ENCODE measurements around the gene CHST6.
"Not testable (repeated sequence)": the region's sequence is repeated elsewhere in the genome, so short reads cannot be mapped to it uniquely, and the experiment has no call there.

The CHST6 gene

DNA sequence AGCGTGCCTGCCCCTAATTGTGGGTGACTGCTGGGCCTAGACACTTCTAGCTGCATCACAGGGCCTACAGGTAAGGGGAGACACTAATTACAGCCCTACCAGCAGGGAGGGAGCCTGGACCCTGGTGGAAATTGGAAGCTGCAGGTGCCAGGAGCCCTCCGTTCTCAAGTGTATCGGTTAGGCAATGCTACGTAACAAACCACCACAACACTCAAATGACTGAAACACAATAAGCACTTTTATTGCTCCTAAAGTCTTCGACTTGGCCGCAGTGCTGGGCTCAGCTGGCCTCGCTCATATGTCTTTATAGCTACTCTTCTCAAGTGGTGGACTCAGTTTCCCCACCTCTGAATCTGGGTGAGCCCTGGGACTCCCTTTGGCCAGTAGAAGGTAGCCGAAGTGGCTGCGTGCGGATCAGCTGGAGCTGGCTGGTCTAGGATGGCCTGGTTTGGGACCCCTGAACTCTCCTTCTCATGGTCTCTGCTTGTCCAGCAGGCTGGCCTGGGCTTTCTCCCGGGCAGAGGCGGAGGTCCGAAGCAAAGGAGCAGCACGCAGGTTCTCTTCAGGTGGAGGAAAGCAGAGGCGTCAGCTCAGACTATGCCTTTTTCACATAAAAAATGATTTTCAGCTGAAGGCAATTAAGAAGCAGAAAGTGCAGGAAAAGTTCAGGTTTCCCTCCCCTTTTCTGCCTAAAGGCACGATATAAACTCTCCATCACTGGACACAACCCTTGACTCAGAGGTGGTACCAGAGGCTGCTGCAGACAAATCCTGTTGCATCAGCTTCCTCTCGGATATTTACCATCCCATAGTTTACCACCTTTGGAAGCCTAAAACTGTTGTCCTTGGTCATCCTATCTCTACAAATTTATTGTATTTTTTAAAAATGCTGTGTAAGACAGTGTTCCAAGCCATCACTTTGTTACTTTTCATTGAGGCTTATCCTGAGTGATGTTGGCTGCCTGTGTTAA is 22.0 kb downstream of the CHST6 start:
- no peak for DNase-seq

DNA sequence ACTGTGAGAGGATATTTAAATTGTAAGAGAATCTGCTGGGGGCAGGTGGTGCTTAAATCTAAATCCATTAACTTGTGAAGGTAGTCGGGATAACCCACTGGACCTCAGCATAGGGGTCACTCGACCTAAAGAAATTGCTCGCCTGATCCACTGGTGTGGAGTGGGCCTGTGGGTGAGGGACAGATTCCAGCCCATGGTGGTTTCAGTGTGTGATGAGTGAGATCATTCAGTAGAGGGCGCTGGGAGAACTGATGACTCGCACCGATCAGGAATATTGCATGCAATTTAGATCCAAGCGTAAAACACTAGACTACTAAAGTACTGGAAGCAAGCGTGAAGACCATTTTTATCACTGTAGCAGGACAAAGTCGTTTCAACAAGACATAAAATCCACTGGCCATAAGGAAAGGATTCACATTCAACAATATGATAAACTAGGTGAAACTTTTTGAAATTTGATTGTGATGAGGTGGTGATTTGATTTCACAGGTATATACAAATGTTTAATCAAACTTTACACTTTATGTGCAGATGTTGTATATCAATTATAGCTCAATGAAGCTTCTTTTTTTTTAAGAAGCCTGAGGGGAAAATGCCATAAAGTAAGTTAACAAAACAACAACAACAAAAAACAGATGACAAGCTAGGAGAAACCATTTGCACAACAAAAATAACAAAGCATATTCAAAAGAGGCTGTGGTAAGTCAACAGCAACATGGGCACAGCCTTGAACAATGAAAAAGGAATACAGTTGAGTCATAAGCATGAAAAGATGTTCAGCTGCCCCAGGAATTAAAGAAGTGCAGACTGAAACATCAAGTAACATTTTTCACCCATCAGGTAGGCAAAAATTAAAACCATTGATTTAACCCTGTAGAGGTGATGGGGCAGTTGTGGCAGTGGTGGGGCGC is 23.3 kb downstream of the CHST6 start:
- DNase-seq = no peak

DNA sequence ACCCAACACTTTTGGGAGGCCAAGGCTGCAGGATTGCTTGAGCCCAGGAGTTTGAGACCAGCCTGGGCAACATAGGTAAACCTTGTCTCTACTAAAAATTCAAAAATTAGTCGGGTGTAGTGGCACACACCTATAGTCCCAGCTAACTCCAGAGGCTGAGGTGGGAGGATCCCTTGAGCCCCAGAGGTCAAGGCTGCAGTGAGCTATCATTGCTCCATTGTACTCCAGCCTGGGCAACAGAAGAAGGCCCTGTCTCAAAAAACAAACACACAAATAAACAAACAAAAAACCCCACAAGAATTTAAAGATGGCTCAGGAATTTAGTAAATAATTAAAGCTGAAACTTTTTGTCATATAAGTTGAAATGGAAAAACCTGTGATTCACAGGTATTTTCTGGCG is 28.5 kb downstream of the CHST6 start:
- no peak for DNase-seq

DNA sequence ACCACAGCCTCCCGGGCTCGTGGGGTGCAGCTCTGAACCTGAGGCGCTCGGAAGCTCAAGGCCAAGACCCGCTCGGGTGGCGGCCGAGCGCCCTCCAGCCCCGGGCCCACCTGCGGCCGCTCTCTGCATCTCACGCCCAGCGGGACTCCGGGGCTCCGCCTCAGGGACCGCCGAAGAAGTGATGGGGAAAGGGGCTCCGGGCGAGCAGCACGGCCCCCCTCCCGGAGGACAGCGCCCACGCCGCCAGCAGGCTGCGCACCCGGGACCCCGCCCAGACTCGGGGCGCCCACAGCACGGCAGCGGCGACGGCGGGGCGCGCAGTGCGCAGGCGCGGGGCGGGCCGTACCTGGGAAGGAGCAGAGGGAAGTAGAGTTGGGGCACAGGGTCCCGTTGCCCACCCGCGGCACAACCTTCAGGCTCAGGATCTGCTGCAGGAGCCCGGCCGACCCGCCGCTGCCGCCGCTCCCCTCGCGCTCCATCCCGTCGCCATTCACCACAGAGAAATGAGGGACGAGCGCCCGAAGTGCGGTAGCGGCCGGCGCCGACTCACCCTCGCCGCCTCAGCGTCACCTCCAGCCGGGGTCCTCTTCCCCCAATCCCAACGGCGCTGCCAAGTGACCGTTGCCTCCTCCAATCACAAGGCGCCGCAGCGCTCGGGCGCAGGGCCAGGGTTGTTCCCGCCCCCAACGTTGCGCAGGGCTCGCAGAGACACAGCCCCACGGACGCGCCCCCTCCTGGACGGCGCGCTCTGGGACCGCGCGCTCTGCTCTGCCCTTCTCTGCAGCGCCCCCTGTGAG is 30.9 kb downstream of the CHST6 start, which contains the start of gene TMEM170A:
Gene TMEM170A (minus strand): TSS at position 568 of the 797 bp plus-strand sequence. CDS start 89 bp downstream, at position 479.
- DNase-seq = peak; percentile 99

DNA sequence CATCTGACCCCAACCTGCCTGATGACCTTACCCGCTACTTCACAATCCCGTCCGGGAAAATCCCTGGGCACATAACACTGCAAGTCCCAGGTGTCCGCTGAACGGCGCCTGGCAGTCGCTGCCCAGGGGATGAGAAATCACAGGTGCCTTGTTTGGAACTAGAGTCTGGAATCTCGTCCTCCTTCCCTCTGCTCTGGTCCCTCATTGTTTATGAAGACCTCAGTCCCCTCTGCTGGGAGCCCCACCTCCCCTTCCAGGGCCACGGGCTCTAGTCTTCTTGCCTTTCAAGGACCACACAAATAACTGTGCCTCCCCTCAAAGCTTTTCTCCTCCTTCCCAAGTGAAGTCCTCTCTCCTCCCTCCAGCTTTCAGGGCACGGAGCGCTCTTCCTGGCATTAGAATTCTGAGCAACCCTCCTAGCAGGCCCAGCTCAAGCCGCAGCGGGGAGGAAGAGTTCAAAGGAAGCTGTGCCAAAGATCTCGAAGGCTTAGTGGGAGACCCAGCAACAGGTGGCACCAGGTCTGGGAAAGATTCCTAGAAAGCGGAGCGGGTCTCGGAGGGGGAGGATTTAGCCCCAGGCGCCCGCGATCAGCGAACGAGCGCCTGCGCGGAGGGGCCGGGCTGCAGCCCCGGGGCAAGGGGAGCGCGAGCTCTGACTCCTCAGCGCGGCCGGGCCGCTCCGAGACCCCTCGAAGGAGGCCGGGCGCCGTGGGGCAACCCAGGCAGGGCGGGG is 31.7 kb downstream of the CHST6 start:
- not testable (repeated sequence) for DNase-seq

DNA sequence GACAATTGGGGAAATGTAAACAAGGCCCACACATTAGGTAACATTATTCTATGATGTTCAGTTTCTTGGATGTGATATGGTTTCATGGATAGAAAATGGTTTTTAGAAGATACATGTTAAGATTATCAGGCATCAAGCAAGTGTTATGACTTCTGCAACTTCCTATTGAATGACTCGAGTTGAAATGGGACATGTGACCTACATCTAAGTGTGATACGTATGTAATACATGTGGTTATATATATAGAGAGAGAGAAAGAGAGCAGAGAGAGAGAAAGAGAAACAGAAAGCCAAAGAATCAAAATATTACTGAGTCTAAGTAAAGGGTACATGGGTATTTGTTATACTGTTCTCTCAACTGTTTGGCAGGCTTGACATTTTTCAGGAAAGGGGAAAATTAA is 32.4 kb downstream of the CHST6 start:
- no peak for DNase-seq

DNA sequence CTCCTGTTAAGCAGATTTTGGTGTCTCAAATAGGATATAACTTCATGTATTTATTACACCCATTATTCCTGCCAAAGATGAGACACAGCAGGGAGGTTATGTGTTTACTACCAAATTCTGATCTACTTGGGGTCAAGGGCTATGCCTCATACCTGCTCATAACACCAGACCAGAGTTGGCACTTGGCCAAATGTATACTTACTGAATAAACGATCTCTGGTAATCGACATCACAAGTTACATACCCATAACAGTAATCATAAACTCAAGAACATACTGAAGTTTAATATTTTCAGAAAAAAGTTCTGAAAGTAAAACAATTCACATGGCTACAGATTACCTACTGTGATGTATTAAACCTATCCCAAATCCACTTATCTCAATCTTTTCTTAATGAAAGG is 33.7 kb downstream of the CHST6 start:
- no peak for DNase-seq

DNA sequence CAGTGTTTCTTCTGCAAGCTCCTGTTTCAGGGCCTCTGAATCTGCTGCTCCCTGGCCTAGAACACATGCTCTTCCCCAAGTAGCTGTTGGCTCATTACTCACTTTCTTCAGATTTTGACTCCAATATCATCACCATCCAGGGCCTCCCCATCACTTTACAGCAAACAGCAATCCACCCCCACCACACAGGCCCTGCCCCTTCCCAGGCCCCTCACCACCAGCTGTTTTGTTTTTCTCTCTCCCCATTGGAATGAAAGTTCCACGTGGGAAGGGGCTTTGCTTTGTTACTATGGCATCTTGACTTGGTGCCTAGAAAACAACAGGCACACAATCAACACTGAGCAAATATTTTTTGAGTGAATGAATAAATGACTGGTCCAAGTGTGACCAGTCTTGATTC is 34.8 kb downstream of the CHST6 start:
- no peak for DNase-seq

DNA sequence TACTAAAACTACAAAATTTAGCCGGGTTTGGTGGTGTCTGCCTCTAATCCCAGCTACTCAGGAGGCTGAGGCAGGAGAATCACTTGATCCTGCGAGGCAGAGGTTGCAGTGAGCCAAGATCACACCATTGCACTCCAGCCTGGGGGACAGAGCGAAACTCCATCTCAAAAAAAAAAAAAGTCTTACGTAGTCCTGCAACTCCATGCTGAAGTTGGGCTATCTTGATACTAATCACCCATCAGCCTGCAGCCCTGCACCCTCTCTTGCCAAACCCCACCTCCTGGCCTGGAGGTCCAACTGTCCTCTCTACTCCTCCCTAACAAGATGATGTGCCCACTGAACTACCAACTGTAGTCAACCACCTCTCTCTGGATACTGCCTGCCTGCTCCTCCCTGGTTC is 35.5 kb downstream of the CHST6 start:
- DNase-seq = no peak

DNA sequence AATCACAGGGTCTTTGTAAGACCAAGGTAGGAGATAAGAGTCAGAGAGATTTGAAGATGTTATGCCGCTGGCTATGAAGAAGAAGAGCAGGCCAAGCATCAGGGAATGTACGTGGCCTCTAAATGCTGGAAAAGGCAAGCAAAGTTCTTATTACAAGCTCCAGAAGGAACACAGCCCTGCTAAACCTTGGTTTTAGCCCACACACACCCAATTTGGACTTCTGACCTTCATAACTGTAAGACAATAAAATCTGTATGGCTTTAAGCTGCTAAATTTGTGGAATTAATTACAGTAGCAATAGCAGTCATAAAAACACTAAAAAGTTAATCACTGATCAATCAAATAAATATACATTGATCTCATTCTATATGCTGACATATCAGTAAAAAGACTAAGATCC is 36.8 kb downstream of the CHST6 start:
- no peak for DNase-seq

DNA sequence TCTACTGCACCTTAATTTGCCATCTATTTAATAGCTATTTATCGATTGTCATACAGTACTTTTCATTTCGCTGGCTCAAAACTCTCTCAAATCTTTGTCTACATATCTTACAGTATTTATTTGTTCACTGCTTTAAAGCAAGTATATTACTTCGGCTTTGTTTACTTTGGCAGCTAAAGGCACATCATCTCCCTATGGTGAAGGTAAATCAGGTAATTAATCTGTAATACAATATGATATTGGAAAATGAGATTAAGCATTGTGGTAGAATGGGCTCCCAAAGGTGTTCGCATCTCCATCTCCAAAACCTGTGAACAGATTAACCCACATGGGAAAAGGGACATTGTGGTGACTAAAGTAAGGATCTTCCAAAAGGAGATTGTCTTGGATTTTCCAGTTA is 37.2 kb downstream of the CHST6 start:
- no peak for DNase-seq

DNA sequence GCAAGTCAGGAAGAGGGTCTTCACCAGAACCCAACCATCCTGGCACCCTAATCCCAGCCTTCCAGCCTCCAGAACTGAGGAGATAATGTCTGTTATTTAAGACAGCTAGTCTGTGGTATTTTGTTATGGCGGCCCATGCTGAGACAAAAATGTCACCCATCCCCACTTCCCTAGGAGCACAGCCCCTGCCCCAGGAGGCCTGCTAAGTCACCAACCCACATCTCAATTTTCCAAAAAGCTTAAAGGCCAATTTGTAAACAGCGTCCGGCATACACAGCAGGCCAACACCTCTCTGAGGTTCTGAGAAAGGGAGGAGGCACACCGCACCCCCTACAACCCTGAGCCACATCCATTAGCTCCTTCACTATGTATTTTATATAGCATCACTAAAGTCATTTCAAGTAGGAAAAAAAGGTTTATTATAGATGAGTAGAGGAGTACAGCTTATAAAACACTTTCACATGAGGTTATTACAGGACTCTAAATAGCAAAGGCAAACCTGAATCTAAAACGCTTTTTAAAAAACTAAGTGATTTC is 37.7 kb downstream of the CHST6 start:
- DNase-seq = no peak

DNA sequence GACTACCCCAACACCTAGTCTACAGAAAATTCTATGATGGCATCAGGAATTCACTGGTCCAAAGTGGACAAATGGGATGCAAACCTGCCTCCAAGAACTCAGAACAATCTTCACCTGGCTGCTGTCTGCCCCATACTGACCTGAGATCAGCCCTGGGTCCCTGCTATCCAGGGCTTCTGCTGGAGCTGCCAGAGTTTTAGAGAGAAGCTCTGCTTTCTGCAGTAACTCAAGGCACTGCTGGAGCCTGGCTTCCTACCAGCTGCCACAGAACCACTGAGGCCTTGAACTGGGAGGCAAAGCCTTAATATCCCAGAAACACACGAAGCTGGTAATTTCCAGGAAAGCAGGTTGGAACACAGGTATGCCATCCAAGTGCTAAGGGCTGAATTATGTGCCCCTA is 38.3 kb downstream of the CHST6 start:
- DNase-seq = no peak

DNA sequence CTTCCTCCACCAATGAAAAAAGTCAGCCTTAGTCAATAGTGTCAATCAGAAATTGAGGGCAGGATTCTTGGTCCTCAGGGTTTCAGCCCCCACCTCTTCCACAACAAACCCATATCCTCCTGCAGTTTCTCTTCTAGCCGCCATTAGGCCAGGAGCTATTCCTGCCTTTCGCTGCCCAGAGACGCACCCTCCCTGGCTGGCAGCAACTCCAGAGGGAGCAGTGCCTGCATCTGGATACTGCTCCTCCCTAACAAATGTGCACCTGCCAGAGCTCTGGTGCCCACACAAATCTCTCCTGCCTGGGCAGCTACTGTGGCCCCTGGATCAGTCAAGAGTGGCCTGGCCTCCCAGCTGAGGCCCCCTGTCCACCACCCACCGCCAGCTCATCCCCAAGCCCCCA is 38.8 kb downstream of the CHST6 start:
- DNase-seq = not testable (repeated sequence)

DNA sequence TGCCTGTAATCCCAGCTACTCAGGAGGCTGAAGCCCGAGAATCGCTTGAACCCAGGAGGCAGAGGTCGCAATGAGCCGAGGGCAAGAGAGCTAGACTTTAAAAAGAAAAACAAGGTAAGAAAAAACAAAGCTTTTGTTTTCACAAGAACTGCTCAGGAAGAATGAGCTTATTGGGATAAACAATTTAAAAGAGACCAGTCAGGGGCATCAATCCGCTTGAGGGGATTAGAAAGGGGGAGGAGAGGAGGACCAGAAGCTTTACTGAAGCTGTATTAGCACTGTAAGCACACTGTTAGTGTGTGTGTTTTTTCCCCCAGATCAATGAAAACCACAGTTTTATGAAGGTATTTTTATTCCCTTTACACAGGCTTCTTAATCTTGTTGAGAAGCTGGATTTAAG is 39.6 kb downstream of the CHST6 start:
- DNase-seq = no peak

DNA sequence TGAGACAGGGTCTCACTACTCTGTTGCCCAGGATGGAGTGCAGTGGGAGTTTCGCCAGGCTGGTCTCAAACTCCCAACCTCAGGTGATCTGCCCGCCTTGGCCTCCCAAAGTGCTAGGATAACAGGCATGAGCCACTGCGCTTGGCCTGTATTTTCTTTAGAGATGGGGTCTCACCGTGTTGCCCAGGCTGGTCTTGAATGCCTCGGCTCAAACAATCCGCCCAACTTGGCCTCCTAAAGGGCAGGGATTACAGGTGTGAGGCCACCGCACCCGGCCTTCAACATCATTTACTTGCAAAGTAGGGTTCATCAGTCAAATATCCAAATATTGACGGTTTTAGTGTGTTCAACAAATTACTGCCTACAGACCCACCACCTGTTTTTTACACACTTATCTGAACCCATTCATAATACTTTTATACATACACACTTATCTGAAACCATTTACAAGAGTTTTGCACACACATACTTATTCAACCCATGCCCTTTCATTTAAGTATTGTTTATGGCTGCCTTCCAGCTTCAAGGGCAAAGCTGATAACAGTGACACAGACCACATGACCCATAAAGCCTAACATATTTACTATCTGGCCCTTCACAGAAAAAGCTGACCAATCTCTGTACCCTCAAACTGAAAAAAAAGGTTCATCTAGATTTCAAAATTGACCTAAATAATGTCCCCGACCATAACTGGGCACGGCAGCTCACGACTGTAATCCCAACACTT is 42.6 kb downstream of the CHST6 start:
- DNase-seq = no peak

DNA sequence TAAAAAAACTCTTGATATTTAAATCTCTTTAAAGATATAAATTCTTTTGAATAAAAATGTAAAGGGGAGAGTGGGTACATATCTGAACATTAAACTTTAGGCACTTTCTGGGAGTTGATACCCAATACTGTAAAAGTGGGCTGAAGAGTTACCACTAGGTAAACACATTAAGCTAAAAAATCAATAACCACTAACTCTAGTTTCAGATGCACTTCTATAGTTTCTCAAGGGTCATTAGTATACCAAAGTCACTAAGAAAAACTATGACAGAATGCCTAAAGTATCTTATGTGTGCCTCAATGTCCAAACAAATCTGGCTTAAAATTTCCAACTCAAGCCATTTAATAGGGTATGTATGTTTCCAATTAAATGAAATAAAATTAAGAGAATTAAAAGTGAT is 48.8 kb downstream of the CHST6 start:
- DNase-seq = no peak

DNA sequence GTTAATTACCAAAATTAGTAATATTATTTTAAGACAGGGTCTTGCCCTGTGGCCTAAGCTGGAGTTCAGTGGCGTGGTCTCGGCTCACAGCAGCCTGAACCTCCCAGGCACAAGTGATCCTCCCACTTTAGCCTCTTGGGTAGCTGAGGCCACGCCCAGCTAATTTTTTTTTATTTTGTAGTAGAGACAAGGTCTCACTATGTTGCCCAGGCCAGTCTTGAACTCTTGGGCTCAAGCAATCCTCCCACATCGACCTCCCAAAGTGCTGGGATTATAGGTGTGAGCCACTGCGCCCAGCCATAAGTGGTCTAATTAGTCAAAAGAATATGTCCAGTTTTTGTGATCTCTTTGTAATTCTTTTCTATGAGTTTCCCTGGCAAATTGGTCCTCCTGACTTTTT is 49.9 kb downstream of the CHST6 start:
- DNase-seq = no peak

DNA sequence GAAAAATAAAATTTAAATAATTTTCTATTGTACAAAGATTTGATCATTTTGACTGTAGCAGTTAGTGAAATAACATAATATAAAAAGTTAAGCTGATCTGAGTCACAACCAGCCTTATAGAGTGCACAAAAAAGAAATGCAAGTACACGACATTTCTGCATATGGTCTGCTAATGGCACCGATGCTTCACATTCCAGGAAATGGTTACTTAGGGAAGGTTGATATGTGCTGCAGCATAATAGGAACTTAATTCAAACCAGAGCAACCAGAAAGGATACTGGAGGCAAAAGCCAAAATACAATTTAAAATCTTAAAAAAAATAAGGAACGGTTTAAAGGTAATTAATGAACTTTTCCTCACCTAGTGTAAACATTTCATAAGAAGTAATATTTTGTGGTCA is 51.9 kb downstream of the CHST6 start:
- no peak for DNase-seq

DNA sequence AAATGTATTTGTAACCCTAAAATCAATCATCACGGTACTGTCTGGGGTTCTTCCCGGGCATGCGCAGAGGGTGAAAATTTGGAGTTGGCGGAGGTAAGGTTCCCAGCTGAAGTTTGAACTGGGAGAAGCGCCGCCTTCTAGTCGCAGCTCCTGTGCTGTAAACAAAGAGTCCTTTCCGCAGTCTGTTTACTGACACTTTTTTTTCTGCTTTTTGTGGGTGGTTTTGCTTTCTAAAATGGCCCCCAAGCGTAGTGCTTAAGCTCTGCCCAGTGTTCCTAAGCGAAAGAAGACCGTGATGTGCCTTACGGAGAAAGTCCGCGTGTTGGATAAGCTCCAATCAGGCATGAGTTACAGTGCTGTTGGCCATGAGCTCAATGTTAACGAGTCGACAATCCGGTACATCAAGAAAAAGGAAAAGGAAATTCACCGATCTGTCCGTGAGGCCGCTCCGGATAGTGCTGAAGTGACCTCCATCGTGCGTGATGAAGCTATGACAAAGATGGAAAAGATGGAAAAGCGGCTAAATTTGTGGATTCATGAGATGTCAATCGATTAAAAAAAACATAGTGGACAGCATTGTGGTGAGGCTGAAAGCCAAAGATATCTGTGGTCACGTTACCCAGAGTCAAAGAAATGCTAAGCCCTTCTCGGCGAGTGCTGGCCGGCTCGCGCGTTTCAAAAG is 61.4 kb downstream of the CHST6 start:
- DNase-seq = no peak

Measured in activated CD4-positive, CD25-positive, alpha-beta regulatory T cell treated with anti-CD3 and anti-CD28 coated beads, Interleukin-2, amount 50 U/mL, for 72 hours (primary cell).